CD4-positive, alpha-beta T cell treated with Interleukin-2 at 100 ng/mL for 4 hours (primary cell): Measurements from ENCODE around the gene FSCB.
"Not testable (repeated sequence)": the region's sequence is repeated elsewhere in the genome, so short reads cannot be mapped to it uniquely, and the experiment has no call there.

Experiments used
- DNase-seq: peaks from one replicate; pipeline ENCODE4 v3.0.0-alpha.2; 2020; ENCODE audit warnings: low spot score

Gene FSCB

GRCh38 chr14:44507183-44507582 is at the start of gene FSCB:
FSCB (minus strand) TSS chr14:44507283; CDS start chr14:44506987, 296 bp downstream.
- DNase-seq, result no peak

GRCh38 chr14:44531658-44532057 is 24.6 kb upstream of the FSCB start:
- no peak for DNase-seq

GRCh38 chr14:44530475-44530874 is 23.4 kb upstream of the FSCB start:
- no peak for DNase-seq

DNA sequence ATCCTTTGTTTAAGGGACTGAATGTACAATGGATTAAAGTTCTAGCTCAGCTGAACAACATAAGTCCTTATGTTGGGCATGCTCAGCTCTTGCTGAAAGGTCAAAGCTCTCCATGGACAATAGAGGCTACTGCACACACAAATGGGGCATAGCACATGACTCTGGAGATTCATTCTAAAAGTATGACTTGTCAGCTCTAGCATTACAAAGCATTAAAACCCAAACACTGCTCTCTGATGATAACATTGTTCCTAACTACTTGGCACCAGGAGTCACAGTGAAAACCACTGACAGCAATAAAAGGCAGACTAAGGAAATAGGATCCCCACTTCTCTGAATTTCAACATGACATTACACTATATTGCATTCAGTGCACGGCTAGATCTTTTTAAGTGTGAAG is 21.9 kb upstream of the FSCB start:
- DNase-seq, result no peak

DNA sequence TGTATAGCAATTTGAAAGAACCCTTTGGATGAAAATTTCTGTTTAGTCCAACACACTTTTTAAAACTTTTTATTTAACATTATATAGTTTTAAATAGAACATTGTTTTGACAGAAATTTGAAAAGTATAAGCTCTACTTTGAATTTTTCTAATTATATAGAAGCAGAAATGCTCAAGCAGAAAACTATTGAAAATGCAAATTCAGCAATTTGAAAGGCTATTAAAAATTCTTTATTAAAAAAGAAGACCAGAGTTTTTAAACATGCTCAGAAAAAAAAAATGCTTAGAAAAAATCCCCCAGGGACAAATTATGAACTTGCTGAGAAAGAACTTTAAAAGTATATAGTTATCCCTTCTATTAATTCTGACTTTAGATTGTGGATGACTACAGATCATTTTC is 21.1 kb upstream of the FSCB start:
- DNase-seq, result no peak

GRCh38 chr14:44525237-44525636 is 18.2 kb upstream of the FSCB start:
- DNase-seq, result no peak

DNA sequence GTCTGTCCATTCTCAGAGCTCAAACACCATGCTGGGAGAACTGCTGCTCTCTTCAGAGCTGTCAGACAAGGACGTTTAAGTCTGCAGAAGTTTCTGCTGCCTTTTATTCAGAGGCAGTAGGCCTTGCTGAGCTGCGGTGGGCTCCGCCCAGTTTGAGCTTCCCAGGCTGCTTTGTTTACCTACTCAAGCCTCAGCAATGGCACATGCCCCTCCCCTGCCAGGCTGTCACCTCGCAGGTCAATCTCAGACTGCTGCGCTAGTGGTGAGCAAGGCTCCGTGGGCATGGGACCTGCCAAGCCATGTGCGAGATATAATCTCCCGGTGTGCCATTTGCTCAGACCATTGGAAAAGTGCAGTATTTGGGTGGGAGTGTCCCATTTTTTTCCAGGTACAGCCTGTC is 8.6 kb upstream of the FSCB start:
- DNase-seq, result not testable (repeated sequence)

DNA sequence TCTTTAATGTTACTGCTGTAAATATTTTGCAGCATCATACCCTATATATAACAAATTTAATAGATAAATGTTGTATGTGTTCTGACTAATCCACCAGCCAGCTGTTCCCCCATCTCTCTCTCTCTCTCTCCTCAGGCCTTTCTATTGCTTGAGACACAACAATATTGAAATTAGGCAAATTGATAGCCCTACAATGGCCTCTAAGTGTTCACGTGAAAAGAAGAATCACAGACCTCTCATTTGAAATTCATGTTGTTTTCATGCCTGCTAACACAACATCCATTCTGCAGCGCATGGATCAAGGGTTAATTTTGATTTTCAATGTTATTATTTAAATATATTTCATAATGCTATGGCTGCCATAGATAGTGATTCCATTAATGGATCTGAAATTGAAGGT is 1.8 kb upstream of the FSCB start:
- DNase-seq, result no peak

DNA sequence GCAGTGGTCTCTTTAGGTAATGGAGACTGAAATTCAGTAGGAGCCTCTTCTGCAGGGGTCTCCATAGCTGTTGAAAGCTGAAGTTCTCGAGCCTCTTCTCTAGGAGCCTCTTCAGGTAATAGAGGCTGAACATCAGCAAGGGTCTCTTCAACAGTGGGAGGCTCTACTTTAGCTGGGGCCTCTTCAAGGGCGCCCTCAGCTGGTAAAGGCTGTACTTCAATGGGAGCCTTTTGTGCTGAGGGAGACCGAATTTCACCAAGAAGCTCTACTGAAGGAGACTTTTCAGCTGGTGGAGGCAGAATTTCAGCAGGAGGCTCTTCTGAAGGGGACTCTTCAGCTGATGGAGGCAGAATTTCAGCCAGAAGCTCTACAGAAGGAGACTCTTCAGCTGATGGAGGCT is 1.5 kb downstream of the FSCB start:
- DNase-seq, result no peak

DNA sequence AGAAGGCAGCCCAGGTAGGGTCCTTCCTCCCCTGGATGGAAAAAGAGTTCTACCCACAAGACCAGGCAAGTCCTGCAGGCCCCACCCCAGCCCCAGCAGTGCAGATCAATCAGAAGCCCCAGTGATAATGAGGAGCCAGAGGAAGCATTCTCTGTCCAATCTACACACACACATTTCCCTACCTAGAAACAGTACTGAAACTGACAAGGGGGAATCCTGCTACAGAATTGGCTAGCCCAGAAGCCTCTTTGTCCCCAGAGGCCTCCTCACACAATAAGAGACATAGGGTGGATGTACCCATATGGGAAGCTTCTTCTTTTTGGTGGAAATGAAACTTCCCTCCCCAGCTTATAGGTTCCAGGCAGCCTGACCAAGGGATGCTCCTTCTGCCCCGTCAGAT is 9.9 kb downstream of the FSCB start:
- DNase-seq, result no peak

- DNase-seq, result no peak
Measured at GRCh38 chr14:44494137-44494536, 12.9 kb downstream of the FSCB start.

GRCh38 chr14:44490966-44491365 is 16.1 kb downstream of the FSCB start:
- DNase-seq, result no peak

DNA sequence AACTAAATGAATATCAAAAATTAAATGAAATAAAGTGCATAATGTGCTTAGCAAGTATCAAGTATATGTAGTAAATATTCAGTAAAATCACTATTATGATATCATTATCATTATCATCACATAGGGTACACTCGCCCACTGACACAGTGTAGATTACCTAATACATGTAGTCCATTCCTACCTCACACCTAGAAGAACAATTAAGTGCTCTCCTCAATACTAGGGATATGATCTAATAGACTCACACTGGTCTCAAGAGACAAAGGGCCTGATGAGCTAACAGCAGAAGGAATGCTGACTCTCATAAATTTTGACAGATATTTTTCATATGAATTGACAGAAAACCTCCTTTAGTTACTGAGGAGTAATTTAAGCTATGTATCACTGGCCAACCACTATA is 29.1 kb downstream of the FSCB start:
- no peak for DNase-seq

DNA sequence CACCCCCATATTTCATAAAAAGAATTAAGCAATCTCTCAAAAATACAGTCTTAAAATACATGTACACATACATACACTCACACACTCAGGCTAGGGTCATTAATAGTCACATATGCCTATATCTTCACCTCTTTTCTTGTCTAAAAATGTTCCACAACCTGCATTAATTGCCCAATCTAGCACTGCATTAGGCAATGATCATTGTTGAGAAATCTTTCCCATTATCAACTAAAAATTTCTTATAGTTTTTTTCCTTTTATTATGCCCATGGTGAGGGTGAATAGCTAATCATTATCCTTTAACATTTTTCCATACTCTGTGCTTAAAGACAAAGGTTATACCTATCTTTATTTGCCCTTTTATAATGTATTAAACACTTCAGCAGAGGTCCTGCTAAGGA is 38.3 kb downstream of the FSCB start:
- no peak for DNase-seq

GRCh38 chr14:44463356-44464004 is 43.6 kb downstream of the FSCB start:
- DNase-seq, result no peak

DNA sequence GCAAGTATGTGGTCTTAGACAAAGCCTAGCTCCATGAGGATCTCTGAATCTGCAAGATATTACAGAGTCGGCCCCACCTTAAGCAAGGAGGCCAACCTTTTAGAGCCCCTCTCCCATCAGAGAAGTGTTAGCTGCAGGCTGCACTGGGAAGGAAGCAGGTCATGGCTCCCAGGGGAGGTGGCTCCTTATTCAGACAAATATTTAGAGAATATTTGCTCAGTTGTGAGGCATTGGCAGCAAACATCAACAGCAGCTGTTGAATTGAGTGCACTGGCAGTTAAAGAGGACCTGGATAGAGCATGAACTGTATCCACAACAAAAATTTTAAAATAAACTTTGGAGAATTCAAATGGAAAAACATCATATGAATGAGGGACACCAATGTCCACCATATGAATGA is 44.7 kb downstream of the FSCB start:
- no peak for DNase-seq

DNA sequence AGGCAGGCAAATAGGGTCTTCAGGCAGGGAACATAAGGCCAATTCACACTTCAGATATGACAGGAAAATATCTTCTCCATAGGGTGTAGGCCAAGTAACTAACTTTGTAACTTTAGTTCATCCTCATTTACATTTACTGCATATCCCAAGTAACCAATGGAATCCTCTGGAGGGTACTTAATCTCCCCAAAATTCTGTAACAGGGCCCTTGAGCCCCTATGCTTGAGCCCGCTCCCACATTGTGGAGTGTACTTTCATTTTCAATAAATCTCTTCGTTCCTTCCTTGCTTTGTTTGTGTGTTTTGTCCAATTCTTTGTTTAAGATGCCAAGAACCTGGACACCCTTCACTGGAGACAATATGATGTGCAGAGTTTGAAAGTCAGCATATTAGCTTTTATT is 45.3 kb downstream of the FSCB start:
- no peak for DNase-seq
